TTC549 (cell line): ENCODE results near the gene ABCA3.

Experiments
- FAIRE-seq: peaks from 2 replicates; lab custom pipeline; 2012; peaks lifted over from hg19 to GRCh38; lab: Jason Lieb, UNC

Gene ABCA3

DNA sequence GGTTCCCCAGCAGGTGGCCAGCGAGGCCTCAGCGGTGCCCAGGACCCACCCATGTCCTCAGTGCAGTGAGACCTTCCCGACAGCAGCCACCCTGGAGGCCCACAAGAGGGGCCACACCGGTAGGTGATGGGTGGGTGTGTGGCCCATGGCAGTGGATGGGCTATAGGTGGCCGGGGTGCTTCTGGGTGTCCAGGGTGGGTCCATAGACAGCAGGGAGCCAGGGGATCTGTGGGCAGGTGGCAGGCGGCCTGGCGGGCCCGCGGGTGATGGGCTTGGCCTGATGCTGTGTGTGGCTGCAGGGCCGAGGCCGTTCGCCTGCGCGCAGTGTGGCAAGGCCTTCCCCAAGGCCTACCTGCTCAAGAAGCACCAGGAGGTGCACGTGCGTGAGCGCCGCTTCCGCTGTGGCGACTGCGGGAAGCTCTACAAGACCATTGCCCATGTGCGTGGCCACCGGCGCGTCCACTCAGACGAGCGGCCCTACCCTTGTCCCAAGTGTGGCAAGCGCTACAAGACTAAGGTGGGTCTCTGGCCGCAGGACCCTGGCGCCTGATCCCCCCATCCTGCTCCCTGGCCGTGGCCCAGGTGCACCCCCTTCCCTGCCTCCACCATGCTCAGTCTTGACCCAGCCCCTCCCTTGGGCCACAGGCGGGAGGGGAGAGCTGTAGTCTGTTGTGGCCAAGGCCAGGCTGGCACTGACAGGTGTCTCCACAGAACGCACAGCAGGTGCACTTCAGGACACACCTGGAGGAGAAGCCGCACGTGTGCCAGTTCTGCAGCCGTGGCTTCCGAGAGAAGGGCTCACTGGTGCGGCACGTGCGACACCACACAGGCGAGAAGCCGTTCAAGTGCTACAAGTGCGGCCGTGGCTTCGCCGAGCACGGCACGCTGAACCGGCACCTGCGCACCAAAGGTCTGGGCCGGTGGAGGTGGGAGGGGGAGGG lies 106.4 kb downstream of the ABCA3 start:
- FAIRE-seq: no peak

DNA sequence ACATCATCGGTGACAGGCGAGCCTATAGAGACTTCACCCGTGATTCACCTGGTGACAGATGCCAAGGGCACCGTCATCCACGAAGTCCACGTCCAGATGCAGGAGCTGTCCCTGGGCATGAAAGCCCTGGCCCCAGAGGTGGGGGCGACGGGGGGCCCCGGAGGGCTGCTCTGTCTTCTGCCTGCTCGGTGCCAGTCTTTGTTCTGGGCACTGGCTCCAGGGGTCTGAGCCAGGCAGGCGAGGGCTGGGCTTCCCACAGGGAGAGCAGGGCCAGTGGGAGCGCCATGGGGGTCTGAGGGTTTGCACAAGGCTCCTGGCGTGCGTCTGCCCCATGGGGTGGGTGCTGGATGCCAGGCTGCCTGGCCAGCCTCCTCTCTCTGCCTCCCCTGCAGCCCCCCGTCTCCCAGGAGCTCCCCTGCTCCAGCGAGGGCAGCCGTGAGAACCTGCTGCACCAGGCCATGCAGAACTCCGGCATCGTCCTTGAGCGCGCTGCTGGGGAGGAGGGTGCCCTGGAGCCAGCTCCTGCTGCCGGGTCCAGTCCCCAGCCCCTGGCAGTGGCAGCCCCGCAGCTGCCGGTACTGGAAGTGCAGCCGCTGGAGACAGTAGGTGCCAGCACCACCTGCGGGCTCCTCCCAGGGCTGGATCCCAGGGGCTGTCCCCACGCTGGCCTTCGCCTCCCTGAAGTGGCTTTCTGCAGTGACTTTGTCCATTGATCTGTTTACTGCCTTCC lies 107.3 kb downstream of the ABCA3 start:
- no peak for FAIRE-seq

GRCh38 chr16:2232094-2232990 lies 108.2 kb downstream of the ABCA3 start:
- no peak for FAIRE-seq

DNA sequence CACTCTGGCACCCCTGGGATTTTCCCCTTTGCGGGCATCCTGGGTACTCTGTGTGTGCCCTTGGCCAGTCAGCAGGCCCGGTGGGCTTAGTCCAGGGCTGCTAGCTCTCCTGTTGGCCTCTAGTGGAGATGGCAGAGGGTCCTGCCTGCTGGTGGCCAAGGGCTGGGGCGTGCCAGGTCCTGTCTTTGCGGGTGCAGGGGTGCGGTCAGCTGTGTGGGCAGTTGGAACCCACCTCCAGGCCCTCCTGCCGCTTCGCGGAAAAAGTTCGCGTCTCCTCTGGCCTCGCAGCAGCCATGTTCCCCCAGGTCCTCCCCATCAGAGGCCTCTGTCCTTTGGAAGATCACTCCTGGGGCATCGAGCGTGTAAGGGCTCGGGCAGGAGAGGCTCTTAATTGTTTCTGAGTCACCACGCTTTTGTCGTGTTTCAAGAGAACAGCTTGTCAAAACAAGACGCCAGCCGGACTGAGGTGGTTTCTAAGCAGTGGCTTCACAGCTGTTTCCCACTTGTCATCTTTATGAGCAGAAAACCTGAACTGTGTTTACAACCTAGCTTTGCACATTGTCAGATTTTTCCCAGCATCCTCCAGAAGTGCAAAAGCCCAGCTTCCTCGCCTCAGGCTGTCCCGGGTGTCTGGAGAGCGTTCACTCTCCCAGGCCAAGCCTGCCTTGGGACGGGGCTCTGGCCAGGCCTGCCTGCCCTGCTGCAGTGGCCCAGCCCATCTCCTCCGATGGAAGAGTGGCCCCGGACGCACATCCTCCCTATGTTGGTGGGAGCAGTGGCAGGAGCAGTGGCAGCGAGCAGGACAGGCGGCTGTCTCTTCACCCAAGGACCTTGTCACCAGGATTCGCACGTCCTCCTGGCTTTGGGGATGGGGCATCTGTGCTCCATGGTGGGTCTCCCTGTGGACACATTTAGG lies 109.3 kb downstream of the ABCA3 start:
- no peak for FAIRE-seq

DNA sequence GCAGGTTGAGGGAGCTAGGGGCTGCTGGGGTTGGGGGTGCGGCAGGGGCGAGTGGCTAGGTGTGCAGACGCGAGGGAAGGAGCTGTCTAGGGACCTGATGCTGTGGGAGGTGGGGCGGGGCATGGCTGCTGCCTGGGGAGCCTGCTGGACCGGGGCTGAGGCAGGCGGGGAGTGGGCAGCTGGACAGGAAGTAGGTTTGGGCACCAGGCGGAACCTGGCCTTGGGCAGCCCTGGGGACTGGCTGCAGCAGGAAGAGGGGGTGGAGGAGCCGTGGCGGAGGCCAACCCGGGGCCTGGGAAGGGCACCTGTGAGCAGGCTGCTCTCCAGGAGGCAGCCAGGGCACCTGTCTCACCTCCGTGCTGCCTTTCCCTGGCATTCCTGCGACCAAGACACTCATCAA lies 110.2 kb downstream of the ABCA3 start:
- FAIRE-seq: no peak

- no peak for FAIRE-seq
These were observed 110.8 kb downstream of the ABCA3 start for GRCh38 chr16:2229632-2230250.

- no peak for FAIRE-seq
These were observed 111.4 kb downstream of the ABCA3 start for GRCh38 chr16:2229091-2229490.

DNA sequence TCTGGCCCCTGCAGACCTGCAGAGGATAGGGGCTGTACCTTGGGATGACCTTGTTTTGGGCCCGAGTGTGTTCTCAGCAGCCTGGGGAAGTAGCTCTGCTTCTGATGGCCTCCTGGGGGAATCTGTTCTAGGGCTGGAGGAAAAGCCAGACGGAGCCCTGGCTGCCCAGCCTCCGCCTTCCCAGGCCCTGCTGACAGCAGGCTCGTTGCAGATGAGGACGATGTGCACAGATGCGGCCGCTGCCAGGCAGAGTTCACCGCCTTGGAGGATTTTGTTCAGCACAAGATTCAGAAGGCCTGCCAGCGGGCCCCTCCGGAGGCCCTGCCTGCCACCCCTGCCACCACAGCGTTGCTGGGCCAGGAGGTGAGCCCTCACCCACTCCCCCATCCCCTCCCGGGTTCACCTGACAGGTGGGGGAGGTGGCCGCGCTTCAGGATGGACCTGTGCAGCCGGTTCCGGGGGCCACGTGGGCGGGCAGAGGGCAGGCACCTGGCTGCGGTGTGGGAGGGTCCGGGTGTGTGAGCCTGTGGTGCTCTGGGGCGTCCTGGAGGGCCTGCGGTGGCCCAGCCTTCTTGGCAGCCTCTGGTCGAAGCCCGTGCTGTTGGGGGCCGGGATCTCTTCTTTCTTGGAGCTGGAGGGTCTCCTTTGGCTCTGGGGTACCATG lies 112.2 kb downstream of the ABCA3 start:
- no peak for FAIRE-seq

- FAIRE-seq: no peak
These were observed 113.6 kb downstream of the ABCA3 start for GRCh38 chr16:2226918-2227317.

- no peak for FAIRE-seq
These were observed 114.2 kb downstream of the ABCA3 start for GRCh38 chr16:2226245-2226793.
